ENCODE measurements around the gene F12.

F12 gene

GRCh38 chr5:177409043-177409801 lies at the start of gene F12:
F12 (minus strand) TSS chr5:177409564; CDS start chr5:177409527, 37 bp downstream.
- FAIRE-seq: no peak

- peak; percentile 48 for FAIRE-seq
These were observed 49.6 kb upstream of the F12 start for GRCh38 chr5:177458912-177459350.

GRCh38 chr5:177457852-177458681 lies 48.7 kb upstream of the F12 start:
- no peak for FAIRE-seq

- FAIRE-seq: peak; percentile 98
These were observed 47.9 kb upstream of the F12 start for GRCh38 chr5:177456976-177457851.

GRCh38 chr5:177456591-177456964 lies 47.2 kb upstream of the F12 start:
- peak; percentile 34 for FAIRE-seq

- FAIRE-seq: no peak
These were observed 46.6 kb upstream of the F12 start for GRCh38 chr5:177455661-177456590.

GRCh38 chr5:177455036-177455660 lies 45.8 kb upstream of the F12 start:
- no peak for FAIRE-seq

- no peak for FAIRE-seq
These were observed 45.2 kb upstream of the F12 start for GRCh38 chr5:177454397-177455035.

- no peak for FAIRE-seq
These were observed 44.6 kb upstream of the F12 start for GRCh38 chr5:177453852-177454396.

- FAIRE-seq: no peak
These were observed 43.6 kb upstream of the F12 start for GRCh38 chr5:177452688-177453638.

- FAIRE-seq: no peak
These were observed 41.5 kb upstream of the F12 start for GRCh38 chr5:177450667-177451424.

GRCh38 chr5:177449140-177450061 lies 40.0 kb upstream of the F12 start:
- FAIRE-seq: no peak

- no peak for FAIRE-seq
These were observed 39.0 kb upstream of the F12 start for GRCh38 chr5:177448244-177448950.

GRCh38 chr5:177447611-177448243 lies 38.4 kb upstream of the F12 start:
- no peak for FAIRE-seq

GRCh38 chr5:177447066-177447610 lies 37.8 kb upstream of the F12 start:
- FAIRE-seq: no peak
